Subcutaneous adipose tissue (tissue), 4 donors: ENCODE data around the gene C4BPB. TPM values are rescaled to one million over a fixed set of nuclear protein-coding genes. Genes with fewer than 3 reads are reported as not detected.

Experiments
- total RNA-seq, 4 donors: library from RNA; depleted of rRNA; stranded (reverse); fragments of >200 nt; gene quantifications; one replicate each; pipeline ENCODE4 v1.1.0, GENCODE V29; 2016
- TF ChIP-seq, protein P1 (sequence below): fragments of 450-650 bp; IDR thresholded peaks from one replicate; pipeline ENCODE4 v1.5.1; 2016; ENCODE audit warnings: low read depth, mild to moderate bottlenecking, control low read depth, antibody characterized with exemption, moderate library complexity

Gene C4BPB
- total RNA-seq, 4 donors from 2014 or later, result 0.49 to 6.3 (median 2.2) TPM; not detected in 1

DNA sequence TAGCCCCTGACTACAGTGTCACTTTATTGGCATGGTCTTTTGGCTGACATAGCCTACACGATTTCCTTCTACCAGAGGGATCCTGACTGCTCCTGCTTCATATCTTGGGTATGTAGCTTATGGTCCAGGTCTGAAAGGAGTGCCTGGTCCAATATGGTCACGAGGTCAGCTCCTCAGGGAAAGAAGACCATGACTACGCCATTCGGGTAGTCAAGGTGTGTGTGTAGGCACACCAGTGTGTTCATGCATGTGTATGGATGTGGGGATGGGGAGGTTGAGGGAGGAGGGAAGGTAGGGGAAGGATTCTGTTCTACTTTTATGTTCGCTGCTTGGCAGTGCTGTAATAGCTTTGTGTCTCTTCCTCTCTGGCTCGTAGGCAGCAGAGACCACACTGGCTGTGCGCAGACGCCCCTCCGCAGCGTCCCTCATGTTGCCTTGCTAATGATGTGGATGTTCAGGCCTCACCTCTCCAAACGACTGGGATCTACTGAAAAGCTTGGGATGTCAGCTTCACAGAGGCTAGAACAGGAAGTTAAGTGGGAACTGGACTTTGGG lies 10.0 kb upstream of the C4BPB start:
- TF ChIP-seq, protein P1, sequence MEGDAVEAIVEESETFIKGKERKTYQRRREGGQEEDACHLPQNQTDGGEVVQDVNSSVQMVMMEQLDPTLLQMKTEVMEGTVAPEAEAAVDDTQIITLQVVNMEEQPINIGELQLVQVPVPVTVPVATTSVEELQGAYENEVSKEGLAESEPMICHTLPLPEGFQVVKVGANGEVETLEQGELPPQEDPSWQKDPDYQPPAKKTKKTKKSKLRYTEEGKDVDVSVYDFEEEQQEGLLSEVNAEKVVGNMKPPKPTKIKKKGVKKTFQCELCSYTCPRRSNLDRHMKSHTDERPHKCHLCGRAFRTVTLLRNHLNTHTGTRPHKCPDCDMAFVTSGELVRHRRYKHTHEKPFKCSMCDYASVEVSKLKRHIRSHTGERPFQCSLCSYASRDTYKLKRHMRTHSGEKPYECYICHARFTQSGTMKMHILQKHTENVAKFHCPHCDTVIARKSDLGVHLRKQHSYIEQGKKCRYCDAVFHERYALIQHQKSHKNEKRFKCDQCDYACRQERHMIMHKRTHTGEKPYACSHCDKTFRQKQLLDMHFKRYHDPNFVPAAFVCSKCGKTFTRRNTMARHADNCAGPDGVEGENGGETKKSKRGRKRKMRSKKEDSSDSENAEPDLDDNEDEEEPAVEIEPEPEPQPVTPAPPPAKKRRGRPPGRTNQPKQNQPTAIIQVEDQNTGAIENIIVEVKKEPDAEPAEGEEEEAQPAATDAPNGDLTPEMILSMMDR, result no peak

DNA sequence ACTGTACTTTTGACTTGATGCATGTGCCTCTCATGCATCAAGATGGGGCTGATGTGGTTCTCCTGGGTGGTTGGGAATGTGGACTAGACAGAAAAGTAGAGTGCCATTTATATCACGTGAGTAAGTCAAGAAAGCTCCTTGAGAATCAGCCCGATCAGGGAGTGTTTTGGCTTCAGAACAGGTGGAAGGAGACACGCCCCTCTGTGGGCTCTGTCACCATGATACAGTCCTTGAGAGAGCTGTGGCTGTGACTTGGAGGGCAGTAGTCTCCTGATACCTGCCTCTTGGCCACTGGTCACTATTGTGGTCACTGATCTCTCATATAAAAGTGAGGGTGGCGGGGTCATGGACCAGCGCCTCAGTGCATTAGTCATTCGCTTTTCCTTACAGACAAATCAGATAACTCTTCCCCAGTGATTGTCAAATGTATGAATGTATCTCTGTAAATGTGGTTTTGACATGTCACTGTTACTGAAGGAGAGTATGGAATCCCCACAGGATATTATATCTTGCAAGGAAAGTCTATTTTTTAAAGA lies 8.9 kb upstream of the C4BPB start:
- TF ChIP-seq, protein P1, result no peak

- TF ChIP-seq, protein P1, result no peak
Observed at GRCh38 chr1:207081088-207081487, 7.6 kb upstream of the C4BPB start.

DNA sequence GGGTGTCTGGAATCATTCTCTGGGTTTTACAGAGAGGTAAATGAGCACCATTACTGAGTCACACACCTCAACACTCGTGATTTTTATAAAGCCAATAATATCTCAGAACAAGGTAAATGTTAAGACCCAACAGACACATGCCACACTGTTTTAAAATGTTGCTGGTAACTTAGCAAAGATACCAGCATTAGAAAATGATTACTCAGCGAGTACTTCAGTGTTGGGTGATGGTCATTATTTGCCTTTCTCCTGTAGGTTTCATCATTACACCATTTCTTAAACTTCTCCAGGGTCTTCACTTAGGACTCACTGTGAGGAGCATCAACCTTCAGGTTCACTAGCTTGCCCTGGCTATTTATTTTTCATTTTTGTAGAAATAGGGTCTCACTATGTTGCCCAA lies 6.9 kb upstream of the C4BPB start:
- TF ChIP-seq, protein P1, result no peak

- TF ChIP-seq, protein P1, result no peak
Observed at GRCh38 chr1:207084232-207084631, 4.4 kb upstream of the C4BPB start.

DNA sequence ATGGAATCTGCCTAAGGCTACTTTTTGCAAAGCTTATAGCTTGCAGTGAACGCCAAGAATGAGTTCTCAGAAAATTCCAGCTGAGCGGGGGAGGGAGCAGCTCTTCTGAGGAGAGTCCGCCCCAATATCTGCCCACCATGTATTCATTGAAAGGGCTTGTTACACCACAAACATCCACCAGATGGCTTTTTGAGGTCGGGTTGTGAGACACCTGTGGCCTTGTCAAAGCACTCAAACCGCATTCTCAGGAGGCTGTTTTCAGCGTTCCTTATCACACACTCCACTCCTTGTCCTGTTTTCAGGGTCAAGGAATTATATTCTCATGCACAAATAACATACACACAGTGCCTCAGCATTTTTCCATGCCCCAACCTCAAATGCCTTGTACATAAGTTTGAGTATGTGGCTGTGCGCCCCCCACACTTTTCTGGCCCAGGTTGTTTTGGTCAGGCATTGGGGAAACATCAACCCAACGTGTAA lies 3.9 kb upstream of the C4BPB start:
- TF ChIP-seq, protein P1, result no peak

- TF ChIP-seq, protein P1, result no peak
Observed at GRCh38 chr1:207085887-207086286, 2.8 kb upstream of the C4BPB start.
